Fibroblast of lung (primary cell): ENCODE measurements around the gene CLIC1. TPM values are rescaled to one million over a fixed set of nuclear protein-coding genes. Genes with fewer than 3 reads are reported as not detected.

ENCODE experiments used
- DNase-seq, 2 donors: peaks; one replicate each; pipeline versions ENCODE4 v3.0.0 to v3.0.0-alpha.2; 2010; ENCODE audit warnings: low read depth in 2 of 2
- H2AFZ ChIP-seq: 2 replicates; pipeline ENCODE4 v1.5.1; 2012; ENCODE audit warnings: low read length, control low read depth, inconsistent platforms
- H3K27ac ChIP-seq: 2 replicates; pipeline ENCODE4 v1.5.1; 2011; ENCODE audit warnings: low read length, control low read depth; ENCODE audit not compliant: insufficient read depth
- H3K27me3 ChIP-seq: 2 replicates; pipeline ENCODE4 v1.5.1; 2011; ENCODE audit warnings: mild to moderate bottlenecking, low read length; ENCODE audit not compliant: control insufficient read depth, insufficient read depth
- H3K36me3 ChIP-seq: 2 replicates; pipeline ENCODE4 v1.5.1; 2011; ENCODE audit warnings: low read length; ENCODE audit not compliant: control insufficient read depth, insufficient read depth
- H3K4me1 ChIP-seq: 2 replicates; pipeline ENCODE4 v1.5.1; 2011; ENCODE audit warnings: low read length; ENCODE audit not compliant: control insufficient read depth, insufficient read depth; ENCODE audit errors: extremely low read depth
- H3K4me2 ChIP-seq: 2 replicates; pipeline ENCODE4 v1.5.1; 2011; ENCODE audit warnings: low read length, control low read depth; ENCODE audit not compliant: insufficient read depth; ENCODE audit errors: extremely low read depth
- H3K4me3 ChIP-seq, 4 experiments: fragments of 200-600 bp in 1 of 4; sonication (generic) in 1 of 4; replicated peaks in 1 of 4; 2 replicates each; pipeline ENCODE4 v1.5.1; 2011 to 2016; ENCODE audit warnings: low read length in 4 of 4, low read depth in 3 of 4, mild to moderate bottlenecking in 3 of 4, control low read depth in 2 of 4, inconsistent platforms in 1 of 4, mixed read lengths in 1 of 4; ENCODE audit not compliant: insufficient read depth in 1 of 4; ENCODE audit errors: control extremely low read depth in 1 of 4
- H3K79me2 ChIP-seq: 2 replicates; pipeline ENCODE4 v1.5.1; 2012; ENCODE audit warnings: mild to moderate bottlenecking, low read length, inconsistent platforms; ENCODE audit not compliant: control insufficient read depth, insufficient read depth
- H3K9ac ChIP-seq: 2 replicates; pipeline ENCODE4 v1.5.1; 2011; ENCODE audit warnings: mild to moderate bottlenecking, low read length, control low read depth; ENCODE audit not compliant: insufficient read depth
- H3K9me3 ChIP-seq: 2 replicates; pipeline ENCODE4 v1.5.1; 2012; ENCODE audit warnings: low read depth, low read length; ENCODE audit not compliant: control insufficient read depth, insufficient read depth
- H4K20me1 ChIP-seq: 2 replicates; pipeline ENCODE4 v1.5.1; 2011; ENCODE audit warnings: low read length; ENCODE audit not compliant: control insufficient read depth, insufficient read depth; ENCODE audit errors: extremely low read depth
- CTCF ChIP-seq, 2 donors: IDR thresholded peaks in 1 of 2; conservative IDR thresholded peaks in 1 of 2; 1 replicate in 1 of 2; 2 replicates in 1 of 2; pipeline ENCODE4 v1.5.1; 2011 to 2012; ENCODE audit warnings: low read length in 2 of 2, control low read depth in 1 of 2, inconsistent platforms in 1 of 2, low read depth in 1 of 2, mild to moderate bottlenecking in 1 of 2
- EZH2 ChIP-seq: IDR thresholded peaks from 2 replicates; pipeline ENCODE4 v1.5.1; 2012; ENCODE audit warnings: low read length, control low read depth, mild to moderate bottlenecking; ENCODE audit errors: missing control alignments
- polyA plus RNA-seq, 2 donors: library from polyadenylated mRNA; depleted of rRNA in 1 of 2; stranded (reverse) in 1 of 2; unstranded in 1 of 2; fragments of >200 nt; gene quantifications; 2 replicates each; pipeline ENCODE4 v1.2.1, GENCODE V29; 2011 to 2012; ENCODE audit warnings: missing spikeins in 1 of 2
- total RNA-seq: library from RNA; depleted of rRNA; stranded (reverse); fragments of >200 nt; gene quantifications from 2 replicates; pipeline ENCODE4 v1.2.1, GENCODE V29; 2014

CLIC1 gene
- total and polyA plus RNA-seq, 2 donors (not counting 1 experiment from before 2014, with no cell fraction given): 615 to 639 TPM

GRCh38 chr6:31708224-31708623 is 28.1 kb downstream of the CLIC1 start:
- TF ChIP-seq CTCF (conservative IDR thresholded peaks at IDR 0.05 in 1 of 2, IDR thresholded peaks at IDR 0.05 in 1 of 2; ENCODE audit: low read depth in 1 of 2, low read length in 2 of 2): no peak
- no peak for TF ChIP-seq EZH2
- Histone ChIP-seq H4K20me1 (no peaks in the 10 kb centered on the region), H3K27ac (no peak overlapping the region), H3K36me3 (no peaks in the 10 kb centered on the region), H3K4me3 (no peak overlapping the region), H3K9ac (no peak overlapping the region), H3K79me2 (no peaks in the 10 kb centered on the region), H3K27me3 (peaks cover 14% of the 10 kb centered on the region), H3K4me2 (no peak overlapping the region), H3K9me3 (no peaks in the 10 kb centered on the region), H3K4me1 (no peaks in the 10 kb centered on the region), H2AFZ (no peak overlapping the region)
- no peak for DNase-seq

GRCh38 chr6:31707701-31708100 is 28.6 kb downstream of the CLIC1 start:
- H3K4me2 ChIP-seq: no peak overlapping the region
- peaks cover 13% of the 10 kb centered on the region for H3K27me3 ChIP-seq
- H3K4me1 ChIP-seq: no peaks in the 10 kb centered on the region
- no peak for TF ChIP-seq EZH2
- TF ChIP-seq CTCF (conservative IDR thresholded peaks at IDR 0.05 in 1 of 2, IDR thresholded peaks at IDR 0.05 in 1 of 2; ENCODE audit: low read depth in 1 of 2, low read length in 2 of 2): no peak
- H4K20me1 ChIP-seq: no peaks in the 10 kb centered on the region
- DNase-seq: no peak
- H3K27ac ChIP-seq: no peak overlapping the region
- no peak overlapping the region for H2AFZ ChIP-seq
- H3K4me3 ChIP-seq: no peak overlapping the region
- peaks cover 2% of the 10 kb centered on the region for H3K79me2 ChIP-seq
- no peaks in the 10 kb centered on the region for H3K36me3 ChIP-seq
- no peak overlapping the region for H3K9ac ChIP-seq
- H3K9me3 ChIP-seq: no peaks in the 10 kb centered on the region

GRCh38 chr6:31706599-31706998 is 29.7 kb downstream of the CLIC1 start, which contains the start of gene LY6G6F:
Gene LY6G6F, plus strand, starts transcription at chr6:31706866. Its CDS starts 41 bp downstream, at chr6:31706907.
- no peak within 1 kb of the TSS for H3K4me2 ChIP-seq
- TF ChIP-seq CTCF (conservative IDR thresholded peaks at IDR 0.05 in 1 of 2, IDR thresholded peaks at IDR 0.05 in 1 of 2; ENCODE audit: low read depth in 1 of 2, low read length in 2 of 2) (no peak), EZH2 (no peak)
- H4K20me1 ChIP-seq: no peaks in the 10 kb centered on the region
- H3K9me3 ChIP-seq: no peaks in the 10 kb centered on the region
- DNase-seq: no peak
- H3K27me3 ChIP-seq: peaks cover 8% of the 10 kb centered on the region
- peaks cover 5% of the 10 kb centered on the region for H3K4me1 ChIP-seq
- H3K27ac ChIP-seq: no peak within 1 kb of the TSS
- H2AFZ ChIP-seq: no peak within 1 kb of the TSS
- no peaks in the 10 kb centered on the region for H3K36me3 ChIP-seq
- H3K4me3 ChIP-seq: no peak within 1 kb of the TSS
- H3K9ac ChIP-seq: no peak within 1 kb of the TSS
- H3K79me2 ChIP-seq: peaks cover 11% of the 10 kb centered on the region
